Nephron progenitor cell (in vitro differentiated cells): ENCODE results near the gene AMIGO3.
"Not testable (repeated sequence)": the region's sequence is repeated elsewhere in the genome, so short reads cannot be mapped to it uniquely, and the experiment has no call there.

Experiments
- DNase-seq: peaks from one replicate; pipeline ENCODE4 v3.0.0; 2021
- H3K27ac Mint-ChIP-seq: 2 replicates; pipeline ENCODE4 v1.8.0; 2021; ENCODE audit warnings: mild to moderate bottlenecking, moderate library complexity, mixed read lengths
- H3K27me3 Mint-ChIP-seq: 2 replicates; pipeline ENCODE4 v1.8.0; 2021; ENCODE audit warnings: mild to moderate bottlenecking, low read depth, mixed read lengths; ENCODE audit not compliant: poor library complexity
- H3K36me3 Mint-ChIP-seq: 2 replicates; pipeline ENCODE4 v1.8.0; 2021; ENCODE audit warnings: low read depth, mixed read lengths
- H3K4me1 Mint-ChIP-seq: 2 replicates; pipeline ENCODE4 v1.8.0; 2021; ENCODE audit warnings: mixed read lengths
- H3K4me3 Mint-ChIP-seq: 2 replicates; pipeline ENCODE4 v1.8.0; 2021; ENCODE audit warnings: mild to moderate bottlenecking, moderate library complexity, mixed read lengths
- H3K9me3 Mint-ChIP-seq: 2 replicates; pipeline ENCODE4 v1.8.0; 2021; ENCODE audit warnings: mild to moderate bottlenecking, moderate library complexity, mixed read lengths
- TF ChIP-seq, protein P1 (sequence below): fragments of 200-600 bp; sonication (generic); IDR thresholded peaks from 2 replicates; pipeline ENCODE4 v1.5.0; 2021; ENCODE audit warnings: antibody characterized with exemption

Gene AMIGO3

DNA sequence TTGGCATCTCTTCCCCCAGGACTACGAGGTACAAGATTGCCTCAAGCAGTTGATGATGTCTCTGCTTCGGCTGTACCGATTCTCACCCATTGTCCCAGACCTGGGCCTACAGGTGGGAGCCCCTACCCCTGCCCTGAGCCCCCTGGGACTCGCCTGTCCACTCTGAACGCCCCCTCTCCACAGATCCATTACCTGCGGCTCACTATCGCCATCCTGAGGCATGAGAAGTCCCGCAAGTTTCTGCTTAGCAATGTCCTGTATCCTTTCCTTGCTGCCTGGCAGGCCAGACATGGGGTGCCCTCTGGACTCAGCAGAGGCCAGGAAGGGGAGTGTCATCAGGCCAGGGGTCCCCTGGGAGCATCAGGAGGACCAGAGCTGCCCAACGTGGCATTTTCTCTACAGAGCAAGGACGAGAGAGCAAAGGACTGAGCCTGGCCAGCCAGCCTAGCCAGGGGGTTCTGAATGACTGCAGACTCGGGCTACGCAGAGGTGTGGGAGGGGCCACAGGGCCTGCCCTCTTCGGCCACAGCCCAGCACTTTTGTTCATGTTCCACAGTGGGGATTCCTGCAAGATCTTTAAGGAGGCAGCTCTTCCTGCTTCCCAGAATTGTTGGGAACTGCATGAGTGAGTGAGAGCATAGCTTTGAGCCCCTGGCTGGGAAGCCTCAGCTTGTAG is 18.9 kb downstream of the AMIGO3 start:
- H3K36me3 Mint-ChIP-seq = no peaks in the 10 kb centered on the region
- TF ChIP-seq, protein P1, sequence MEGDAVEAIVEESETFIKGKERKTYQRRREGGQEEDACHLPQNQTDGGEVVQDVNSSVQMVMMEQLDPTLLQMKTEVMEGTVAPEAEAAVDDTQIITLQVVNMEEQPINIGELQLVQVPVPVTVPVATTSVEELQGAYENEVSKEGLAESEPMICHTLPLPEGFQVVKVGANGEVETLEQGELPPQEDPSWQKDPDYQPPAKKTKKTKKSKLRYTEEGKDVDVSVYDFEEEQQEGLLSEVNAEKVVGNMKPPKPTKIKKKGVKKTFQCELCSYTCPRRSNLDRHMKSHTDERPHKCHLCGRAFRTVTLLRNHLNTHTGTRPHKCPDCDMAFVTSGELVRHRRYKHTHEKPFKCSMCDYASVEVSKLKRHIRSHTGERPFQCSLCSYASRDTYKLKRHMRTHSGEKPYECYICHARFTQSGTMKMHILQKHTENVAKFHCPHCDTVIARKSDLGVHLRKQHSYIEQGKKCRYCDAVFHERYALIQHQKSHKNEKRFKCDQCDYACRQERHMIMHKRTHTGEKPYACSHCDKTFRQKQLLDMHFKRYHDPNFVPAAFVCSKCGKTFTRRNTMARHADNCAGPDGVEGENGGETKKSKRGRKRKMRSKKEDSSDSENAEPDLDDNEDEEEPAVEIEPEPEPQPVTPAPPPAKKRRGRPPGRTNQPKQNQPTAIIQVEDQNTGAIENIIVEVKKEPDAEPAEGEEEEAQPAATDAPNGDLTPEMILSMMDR = no peak
- no peaks in the 10 kb centered on the region for H3K27me3 Mint-ChIP-seq
- DNase-seq = no peak
- H3K9me3 Mint-ChIP-seq = no peaks in the 10 kb centered on the region
- H3K27ac Mint-ChIP-seq = peak overlapping the region; percentile 48
- no peaks in the 10 kb centered on the region for H3K4me1 Mint-ChIP-seq
- H3K4me3 Mint-ChIP-seq = no peak overlapping the region

DNA sequence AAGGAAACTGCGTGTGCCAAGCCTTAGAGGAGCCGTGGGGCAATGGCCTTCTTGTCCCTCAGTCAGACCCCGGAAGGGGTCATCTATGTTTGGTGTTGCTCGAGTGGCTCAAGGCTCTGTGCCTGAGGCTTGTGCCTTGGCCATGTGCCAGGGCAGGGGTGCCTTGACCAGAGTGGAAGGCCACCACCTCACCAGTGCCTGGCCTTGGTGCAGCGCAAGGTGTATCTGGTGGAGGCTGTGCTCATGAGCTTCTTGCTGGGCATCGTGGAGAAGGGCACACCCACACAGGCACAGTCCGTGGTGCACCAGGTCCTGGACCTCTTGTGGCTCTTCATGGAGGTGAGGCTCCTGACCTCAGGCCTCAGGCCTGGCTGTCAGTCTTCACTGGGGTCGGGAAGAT is 19.5 kb downstream of the AMIGO3 start:
- TF ChIP-seq, protein P1 = no peak
- Mint-ChIP-seq H3K4me1 (no peaks in the 10 kb centered on the region), H3K27me3 (no peaks in the 10 kb centered on the region), H3K9me3 (no peaks in the 10 kb centered on the region), H3K27ac (peak overlapping the region; percentile 43), H3K4me3 (no peak overlapping the region), H3K36me3 (no peaks in the 10 kb centered on the region)
- no peak for DNase-seq

DNA sequence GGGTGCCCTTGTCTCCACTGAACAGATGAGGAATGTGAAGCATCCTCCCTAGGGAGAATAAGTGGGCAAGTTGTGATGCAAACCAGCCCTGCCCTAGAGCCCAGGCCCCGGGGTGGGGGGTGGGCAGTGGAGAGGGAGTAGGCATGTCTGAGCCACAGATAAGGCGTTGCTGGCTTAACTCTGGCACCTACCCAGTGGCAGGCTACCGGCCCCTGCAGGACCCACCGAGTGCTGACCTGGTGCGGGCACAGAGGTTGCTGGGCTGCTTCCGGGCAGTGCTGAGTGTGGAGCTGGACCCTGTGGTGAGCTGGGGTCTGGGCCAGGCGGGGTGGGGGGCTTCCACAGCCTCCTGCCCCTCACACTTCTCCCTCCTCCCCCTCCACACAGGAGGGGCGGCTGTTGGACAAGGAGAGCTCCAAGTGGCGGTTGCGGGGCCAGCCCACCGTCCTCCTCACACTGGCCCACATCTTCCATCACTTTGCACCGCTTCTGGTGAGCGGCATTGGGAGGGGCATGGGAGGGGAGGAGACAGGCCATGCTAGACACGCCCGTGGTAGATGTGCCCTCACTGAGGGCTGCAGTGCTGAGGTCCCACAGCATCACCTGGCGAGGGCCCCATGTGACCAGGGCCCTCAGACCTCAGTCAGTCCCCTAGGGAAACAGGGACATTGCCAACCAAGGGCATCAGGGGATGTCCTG is 20.1 kb downstream of the AMIGO3 start:
- Mint-ChIP-seq H3K27me3 (no peaks in the 10 kb centered on the region), H3K4me3 (no peak overlapping the region), H3K9me3 (no peaks in the 10 kb centered on the region), H3K4me1 (peaks cover 4% of the 10 kb centered on the region), H3K36me3 (no peaks in the 10 kb centered on the region), H3K27ac (no peak overlapping the region)
- DNase-seq = no peak
- TF ChIP-seq, protein P1 = no peak

DNA sequence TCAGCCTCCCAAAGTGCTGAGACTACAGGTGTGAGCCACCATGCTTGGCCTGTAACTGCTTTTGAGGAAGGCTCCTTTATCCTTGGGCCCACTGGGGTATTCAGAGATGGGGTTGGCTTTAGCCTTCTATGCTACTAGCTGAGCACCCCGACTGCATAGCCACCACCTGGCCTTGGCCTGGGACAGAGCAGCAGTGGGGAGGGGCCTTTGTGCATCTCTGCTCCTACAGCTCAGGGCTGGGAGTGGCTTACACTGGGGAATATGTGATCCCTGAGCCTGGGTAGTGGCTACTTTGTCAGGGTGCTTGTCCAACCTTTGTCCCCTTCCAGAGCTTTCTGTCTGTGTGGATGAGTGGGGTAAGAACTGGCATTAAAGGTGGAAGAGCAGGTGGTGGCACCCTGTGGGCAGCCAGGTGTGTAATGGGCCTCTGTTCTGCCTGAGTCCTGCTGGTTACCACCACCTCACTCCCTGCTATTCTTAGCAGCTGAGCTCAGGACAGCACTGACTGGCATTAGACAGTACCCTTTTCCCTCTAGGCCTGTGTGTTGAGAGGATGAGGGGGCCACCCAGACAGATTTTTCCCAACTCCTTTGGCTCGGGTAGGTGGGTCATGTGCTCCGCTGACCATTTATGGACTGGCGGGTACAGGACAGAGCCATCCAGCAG is 24.0 kb downstream of the AMIGO3 start:
- H3K36me3 Mint-ChIP-seq, H3K4me3 Mint-ChIP-seq, DNase-seq, H3K27me3 Mint-ChIP-seq, H3K27ac Mint-ChIP-seq, H3K9me3 Mint-ChIP-seq: not testable (repeated sequence)
- H3K4me1 Mint-ChIP-seq = peaks cover 18% of the 10 kb centered on the region

DNA sequence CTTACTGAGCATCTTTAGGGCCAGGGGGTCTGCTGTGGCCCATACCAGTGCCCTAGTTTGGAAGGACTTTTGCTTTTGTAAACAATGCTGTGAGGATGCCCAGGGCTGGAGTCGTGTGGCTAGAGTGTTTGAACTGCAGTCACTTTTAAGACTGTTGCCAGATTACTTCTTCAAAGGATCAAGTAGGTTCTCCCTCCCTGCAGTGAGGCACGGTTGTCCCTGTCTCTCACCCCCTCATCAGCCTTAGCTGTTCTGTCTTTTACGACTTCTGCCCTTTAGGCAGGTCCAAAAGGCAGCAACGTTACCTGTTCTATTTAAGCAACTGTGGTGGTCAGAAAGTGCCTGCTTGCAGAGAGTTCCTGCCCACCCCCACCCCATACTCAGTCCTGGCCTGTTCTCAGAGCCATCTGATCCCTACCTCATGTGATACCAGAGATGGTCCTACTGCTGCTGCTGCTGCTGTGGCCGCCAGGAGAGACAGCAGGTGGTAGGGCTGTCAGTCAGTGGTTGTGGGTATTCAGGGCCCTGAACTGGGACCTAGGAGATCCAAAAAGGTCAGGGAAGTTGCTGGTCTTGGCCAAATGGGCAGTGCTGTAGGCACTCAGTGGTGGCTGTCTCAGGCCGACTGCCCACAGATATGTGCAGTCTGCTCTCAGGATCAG is 24.9 kb downstream of the AMIGO3 start:
- DNase-seq, H3K36me3 Mint-ChIP-seq, H3K4me3 Mint-ChIP-seq, H3K27me3 Mint-ChIP-seq, H3K9me3 Mint-ChIP-seq: not testable (repeated sequence)
- Mint-ChIP-seq H3K27ac (peak overlapping the region; percentile 83), H3K4me1 (peaks cover 27% of the 10 kb centered on the region)

DNA sequence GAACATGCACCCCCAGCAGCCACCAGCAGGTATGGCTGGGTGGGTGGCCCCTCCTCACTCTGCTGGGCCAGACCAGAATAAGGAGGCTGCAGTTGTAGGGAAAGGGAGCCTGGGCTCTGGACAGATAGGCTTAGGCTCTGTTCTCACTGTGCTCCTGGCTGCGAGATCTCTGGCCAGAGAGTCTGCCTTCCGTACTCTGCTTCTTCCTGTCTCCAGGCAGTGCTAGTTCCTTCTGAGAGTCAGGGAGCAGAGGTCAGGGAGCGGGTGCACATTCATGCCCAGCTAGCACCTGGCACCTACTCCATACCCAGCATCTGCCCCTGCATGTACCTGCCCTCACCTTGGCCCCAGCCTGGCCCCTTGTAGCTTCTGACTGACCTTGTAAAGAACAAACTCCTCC is 28.0 kb downstream of the AMIGO3 start:
- not testable (repeated sequence) for H3K36me3 Mint-ChIP-seq, H3K4me3 Mint-ChIP-seq, H3K9me3 Mint-ChIP-seq, DNase-seq, H3K27me3 Mint-ChIP-seq, H3K27ac Mint-ChIP-seq
- peaks cover 48% of the 10 kb centered on the region for H3K4me1 Mint-ChIP-seq

DNA sequence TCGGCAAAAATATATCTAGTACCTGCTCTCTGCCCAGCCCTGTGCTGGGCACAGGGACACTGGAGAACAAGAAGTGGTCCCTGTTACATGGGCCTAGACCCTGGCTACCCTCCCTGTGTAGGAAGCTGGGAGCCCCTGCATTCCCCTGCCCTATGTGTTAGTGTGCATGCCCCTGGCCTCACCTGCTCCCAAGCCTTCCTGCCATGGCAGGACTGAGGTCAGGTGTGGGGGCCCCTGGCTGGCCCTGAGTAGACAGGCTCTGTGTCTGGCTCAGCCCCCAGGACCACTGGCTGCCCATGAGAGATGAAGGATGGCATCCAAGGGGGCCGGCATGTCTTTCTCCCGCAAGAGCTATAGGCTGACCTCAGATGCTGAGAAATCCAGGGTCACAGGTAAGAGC is 28.6 kb downstream of the AMIGO3 start:
- not testable (repeated sequence) for DNase-seq, H3K36me3 Mint-ChIP-seq, H3K27me3 Mint-ChIP-seq, H3K9me3 Mint-ChIP-seq, H3K27ac Mint-ChIP-seq
- Mint-ChIP-seq H3K4me1 (peaks cover 48% of the 10 kb centered on the region), H3K4me3 (peak overlapping the region; percentile 94)

DNA sequence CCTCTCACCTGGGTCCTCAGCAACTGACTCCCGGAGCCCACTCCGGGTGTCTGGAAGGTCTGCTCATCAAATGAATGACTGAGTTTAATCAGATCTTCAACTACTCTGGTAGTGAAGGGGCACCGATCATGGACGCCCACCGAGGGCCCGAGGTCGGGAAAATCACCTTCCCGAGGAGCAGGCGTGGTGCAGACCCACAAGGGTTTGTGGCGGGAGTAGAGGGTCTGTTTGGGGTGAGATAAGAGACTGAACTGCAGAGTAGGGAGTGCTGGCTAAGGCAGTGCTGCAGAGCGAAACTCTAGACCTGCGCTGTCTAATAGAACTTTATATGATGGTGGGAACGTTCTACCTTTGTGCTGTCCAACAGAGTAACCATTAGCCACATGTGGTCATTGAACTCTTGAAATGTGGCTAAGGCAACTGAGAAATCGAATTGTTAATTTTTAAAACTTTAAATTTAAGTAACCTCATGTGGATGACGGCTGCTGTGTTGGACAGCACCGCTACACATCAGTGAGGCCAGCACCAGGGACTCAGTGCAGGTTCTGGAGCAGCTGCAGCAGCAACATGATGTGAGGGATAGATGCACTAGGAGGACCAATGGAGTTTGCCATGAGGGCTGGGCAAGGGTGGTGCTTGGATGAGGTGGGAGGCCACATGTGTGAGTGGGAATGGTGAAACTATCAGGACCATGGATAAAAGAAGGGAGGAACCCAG is 29.4 kb downstream of the AMIGO3 start:
- not testable (repeated sequence) for H3K36me3 Mint-ChIP-seq, H3K27ac Mint-ChIP-seq, H3K9me3 Mint-ChIP-seq, DNase-seq, H3K27me3 Mint-ChIP-seq
- peak overlapping the region; percentile 94 for H3K4me3 Mint-ChIP-seq
- H3K4me1 Mint-ChIP-seq = peaks cover 48% of the 10 kb centered on the region
